ENCODE data around the gene ILDR1.

The ILDR1 gene

GRCh38 chr3:122002611-122003010, 19.4 kb downstream of the ILDR1 start:
- TF ChIP-seq, protein P1, sequence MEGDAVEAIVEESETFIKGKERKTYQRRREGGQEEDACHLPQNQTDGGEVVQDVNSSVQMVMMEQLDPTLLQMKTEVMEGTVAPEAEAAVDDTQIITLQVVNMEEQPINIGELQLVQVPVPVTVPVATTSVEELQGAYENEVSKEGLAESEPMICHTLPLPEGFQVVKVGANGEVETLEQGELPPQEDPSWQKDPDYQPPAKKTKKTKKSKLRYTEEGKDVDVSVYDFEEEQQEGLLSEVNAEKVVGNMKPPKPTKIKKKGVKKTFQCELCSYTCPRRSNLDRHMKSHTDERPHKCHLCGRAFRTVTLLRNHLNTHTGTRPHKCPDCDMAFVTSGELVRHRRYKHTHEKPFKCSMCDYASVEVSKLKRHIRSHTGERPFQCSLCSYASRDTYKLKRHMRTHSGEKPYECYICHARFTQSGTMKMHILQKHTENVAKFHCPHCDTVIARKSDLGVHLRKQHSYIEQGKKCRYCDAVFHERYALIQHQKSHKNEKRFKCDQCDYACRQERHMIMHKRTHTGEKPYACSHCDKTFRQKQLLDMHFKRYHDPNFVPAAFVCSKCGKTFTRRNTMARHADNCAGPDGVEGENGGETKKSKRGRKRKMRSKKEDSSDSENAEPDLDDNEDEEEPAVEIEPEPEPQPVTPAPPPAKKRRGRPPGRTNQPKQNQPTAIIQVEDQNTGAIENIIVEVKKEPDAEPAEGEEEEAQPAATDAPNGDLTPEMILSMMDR (IDR thresholded peaks at IDR 0.05), result no peak

DNA sequence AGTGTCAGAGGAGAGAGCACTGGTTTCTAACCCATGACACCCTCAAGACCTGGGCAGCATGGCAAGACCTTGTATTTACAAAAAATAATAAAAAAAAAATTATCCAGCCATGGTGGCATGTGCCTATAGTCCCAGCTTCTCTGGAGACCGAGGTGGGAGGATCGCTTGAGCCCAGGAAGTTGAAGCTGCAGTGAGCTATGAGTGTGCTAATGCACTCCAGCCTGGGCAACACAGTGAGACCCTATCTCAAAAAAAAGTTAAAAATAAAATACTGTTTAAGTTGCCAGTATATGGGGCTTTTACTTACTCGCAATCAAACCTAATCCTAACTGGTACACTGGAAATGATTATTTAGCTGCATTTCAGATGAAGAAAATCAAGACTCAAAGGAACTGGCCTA, 20.2 kb downstream of the ILDR1 start:
- TF ChIP-seq, protein P1 (IDR thresholded peaks at IDR 0.05), result no peak

DNA sequence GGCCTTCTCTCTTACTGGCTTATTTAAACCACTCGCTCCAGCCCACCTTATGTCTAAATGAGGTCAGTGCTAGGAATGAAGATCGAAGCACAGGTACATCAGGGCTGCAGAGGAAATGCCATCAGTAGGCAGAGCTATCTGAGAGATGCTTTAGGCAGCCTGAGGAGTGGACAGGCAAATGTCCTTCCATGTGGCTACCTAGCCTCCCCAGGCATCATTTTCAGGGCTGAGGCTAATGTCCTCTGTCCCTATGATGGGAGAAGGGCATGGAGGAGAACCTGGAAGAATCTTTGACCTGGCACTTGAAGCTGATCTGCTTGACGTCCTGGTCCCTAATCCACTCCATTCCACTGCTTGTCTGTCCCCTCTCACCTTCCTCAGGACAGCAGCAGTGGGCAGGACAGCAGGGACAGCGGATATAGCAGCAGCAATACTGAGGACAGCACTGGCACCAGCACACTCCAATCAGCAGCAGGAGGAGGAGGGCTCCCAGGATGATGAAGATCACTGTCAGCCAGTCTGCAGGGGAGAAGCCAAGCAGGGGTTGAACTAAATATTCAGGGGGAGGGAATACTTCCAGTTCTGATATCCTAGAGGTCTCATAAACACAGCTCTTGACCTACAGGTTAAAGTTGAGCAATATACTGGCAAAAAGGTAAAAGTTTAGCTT, 21.0 kb downstream of the ILDR1 start:
- TF ChIP-seq, protein P1 (IDR thresholded peaks at IDR 0.05), result no peak

GRCh38 chr3:121999931-122000330, 22.1 kb downstream of the ILDR1 start:
- TF ChIP-seq, protein P1 (IDR thresholded peaks at IDR 0.05), result no peak

DNA sequence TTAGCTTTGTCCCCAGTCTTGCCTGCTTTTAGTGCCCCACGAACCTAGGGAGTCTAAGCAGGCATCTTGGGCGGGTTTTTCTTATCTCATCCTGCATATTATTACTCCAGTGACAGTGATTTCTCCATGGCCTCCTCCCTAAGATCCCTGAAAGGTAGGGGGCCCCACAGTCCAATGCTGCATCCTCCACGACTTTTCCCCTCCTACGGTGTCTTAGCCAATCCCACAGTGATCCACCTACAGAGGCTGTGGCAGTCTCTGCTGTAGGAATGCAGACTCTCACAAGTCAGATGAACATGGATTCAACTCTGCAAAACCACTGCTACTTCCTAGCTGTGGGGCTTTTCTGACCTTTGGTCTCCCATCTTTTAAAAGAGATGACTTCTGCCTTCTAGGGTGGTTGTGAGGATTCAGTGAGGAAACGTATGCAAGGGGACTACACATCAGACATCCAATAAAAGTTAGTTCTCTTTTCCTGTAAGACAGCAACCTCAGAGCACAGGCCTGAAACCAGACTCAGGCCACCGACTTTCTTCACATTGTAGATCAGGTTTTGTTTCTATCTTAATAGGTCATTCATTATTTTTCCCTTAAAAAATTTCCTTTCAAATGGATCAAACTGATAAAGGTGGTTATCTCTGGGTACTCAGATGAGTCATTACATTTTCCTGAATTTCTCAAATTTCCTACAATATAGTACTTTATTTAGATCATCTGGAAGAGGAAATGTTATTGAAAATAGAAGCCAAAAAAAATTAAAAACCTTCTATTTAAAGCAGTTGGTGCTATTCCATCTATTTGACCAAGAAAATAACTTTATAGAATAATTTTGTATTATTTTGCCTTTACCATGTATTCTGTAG, 23.2 kb downstream of the ILDR1 start:
- TF ChIP-seq, protein P1 (IDR thresholded peaks at IDR 0.05), result no peak

GRCh38 chr3:121998030-121998580, 23.9 kb downstream of the ILDR1 start:
- TF ChIP-seq, protein P1 (IDR thresholded peaks at IDR 0.05), result no peak

- TF ChIP-seq, protein P1 (IDR thresholded peaks at IDR 0.05), result no peak
Measured at GRCh38 chr3:121997372-121997771, 24.7 kb downstream of the ILDR1 start.

All from LNCAP (cell line).